GM21737 (cell line): ENCODE results near the gene SLC6A12.
"Not testable (repeated sequence)": the region's sequence is repeated elsewhere in the genome, so short reads cannot be mapped to it uniquely, and the experiment has no call there.

Experiments
- ATAC-seq: cut with Tn5 transposase; IDR thresholded peaks from one replicate; pipeline ENCODE4 v1.9.1; 2021; ENCODE audit warnings: mild to moderate bottlenecking, moderate library complexity; ENCODE audit not compliant: unreplicated experiment

SLC6A12 gene

GRCh38 chr12:218728-219590 is 5.0 kb upstream of the SLC6A12 start:
- no peak for ATAC-seq

- ATAC-seq, result no peak
Measured at GRCh38 chr12:218221-218620, 4.3 kb upstream of the SLC6A12 start.

DNA sequence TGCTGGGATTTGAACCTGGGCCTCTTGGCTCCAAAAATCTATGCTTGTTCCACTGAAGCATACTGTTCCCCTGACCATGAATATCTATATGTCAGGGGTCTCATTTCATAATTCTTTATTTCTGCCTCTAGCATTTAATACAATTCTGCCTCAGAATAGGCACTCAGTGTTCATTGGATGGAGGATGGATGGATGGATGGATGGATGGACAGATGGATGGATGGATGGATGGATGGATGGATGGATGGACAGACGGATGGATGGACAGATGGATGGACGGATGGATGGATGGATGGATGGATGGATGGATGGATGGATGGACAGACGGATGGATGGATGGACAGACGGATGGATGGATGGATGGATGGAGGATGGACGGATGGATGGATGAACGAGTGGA is 3.1 kb upstream of the SLC6A12 start:
- ATAC-seq, result not testable (repeated sequence)

- ATAC-seq, result no peak
Measured at GRCh38 chr12:215116-215515, 1.2 kb upstream of the SLC6A12 start.

DNA sequence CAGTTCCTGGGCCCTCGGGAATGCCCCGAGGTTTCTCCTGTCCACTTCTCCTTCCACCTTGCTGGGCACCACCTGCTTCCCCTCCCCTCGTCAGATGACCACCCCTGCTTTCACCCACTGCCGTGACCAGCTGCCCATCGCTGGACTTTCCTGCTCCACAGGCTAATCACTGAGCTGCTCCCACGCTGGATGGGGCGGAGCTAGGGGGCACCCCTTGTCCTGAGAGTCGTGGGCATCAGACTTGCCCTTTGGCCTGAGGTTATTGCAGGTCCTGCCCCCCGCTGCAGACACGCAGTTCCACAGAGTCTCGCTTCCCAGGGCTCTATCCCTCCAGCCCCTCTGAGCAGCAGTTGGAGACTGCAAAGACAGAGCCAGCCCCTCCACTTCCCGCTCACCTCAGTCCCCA is 427 bp downstream of the SLC6A12 start:
- no peak for ATAC-seq

DNA sequence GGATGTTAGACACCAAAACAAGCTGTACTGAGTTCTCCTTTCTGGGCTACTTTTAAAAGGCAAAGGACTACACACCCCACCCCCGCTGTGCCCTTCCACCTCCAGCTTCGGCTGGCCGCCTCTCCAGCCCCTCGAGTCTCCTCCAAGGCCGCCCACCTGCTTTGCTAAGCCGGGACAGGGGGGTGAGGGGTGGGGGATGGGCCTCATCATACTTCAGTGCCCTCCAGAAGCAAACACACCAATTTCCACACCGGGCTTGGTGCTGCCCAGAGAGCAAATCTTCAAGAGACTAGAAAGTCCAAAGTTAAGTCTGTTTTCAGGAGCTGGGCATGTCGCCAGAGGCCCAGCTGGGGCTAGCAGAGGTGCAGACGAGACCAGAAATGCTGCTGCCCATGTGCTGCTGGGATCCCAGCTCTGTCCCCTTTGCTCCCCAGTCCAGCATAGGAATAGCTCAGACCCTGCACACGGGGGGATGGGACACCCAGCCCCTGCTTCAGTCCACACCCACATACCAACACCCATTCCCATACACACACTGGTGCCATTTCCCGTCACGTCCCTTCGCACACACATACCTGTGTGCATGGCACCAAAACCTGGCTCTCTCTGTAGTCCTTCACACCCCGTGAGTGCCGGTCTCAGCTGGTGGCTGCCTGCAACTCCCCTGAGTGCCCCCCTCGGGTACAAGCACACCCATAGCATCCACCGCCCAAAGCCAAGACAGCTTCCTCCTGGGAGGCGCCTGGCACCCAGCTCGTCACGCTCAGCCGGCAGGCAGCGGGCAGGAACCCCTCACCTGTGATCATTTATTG is 1.0 kb downstream of the SLC6A12 start:
- no peak for ATAC-seq

- ATAC-seq, result no peak
Measured at GRCh38 chr12:212415-212714, 1.6 kb downstream of the SLC6A12 start.

DNA sequence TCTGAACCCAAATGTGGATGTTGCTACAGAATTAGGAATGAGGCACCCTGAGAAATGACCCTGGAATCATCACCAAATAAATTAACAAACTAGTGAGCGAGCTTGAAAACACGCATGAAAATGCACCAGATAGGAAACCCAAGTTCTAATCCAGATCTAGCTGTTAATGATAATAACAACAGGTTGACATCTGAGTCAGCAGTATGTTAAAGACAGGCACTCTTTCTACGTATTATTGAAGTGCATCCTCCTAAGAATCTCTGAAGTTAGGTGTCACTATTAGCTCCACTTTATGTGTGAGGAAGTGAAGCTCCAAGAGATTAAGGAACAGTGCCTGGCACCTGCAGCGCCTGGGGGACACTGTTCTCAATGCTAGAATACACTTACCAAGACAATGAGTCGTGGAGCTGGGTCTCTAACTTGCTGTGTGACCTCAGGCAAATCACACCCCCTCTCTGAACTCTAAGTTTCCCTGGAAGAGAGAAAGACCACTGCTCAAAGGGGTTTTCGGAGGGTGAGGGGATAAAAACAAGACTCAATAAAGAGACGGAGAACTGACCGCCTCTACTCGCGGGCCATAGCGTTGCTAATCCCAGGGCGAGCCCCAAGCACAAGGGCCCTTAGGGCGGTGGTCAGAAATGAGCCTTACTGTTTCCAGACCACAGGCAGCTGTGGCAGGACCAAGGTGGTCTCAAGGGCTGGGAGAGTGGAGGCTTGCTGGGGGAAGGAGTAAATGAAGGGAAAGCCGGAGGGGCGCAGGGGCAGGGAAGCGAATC is 2.1 kb downstream of the SLC6A12 start:
- ATAC-seq, result no peak

DNA sequence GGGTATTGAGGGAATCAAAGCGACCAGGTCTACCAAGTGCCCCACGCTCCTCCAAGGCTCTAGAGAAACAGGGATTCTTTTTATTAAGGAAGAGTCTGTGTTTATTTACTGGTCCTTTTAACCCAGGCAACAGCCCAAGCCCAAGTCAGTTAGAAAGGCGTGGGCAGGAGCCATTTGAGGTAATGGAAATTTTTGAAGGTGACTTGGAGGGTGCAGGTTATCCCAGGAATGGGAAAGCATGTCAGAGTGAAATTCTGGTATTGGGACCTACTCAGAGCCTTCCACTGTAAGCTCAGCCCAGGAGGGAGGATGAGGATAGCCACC is 2.9 kb downstream of the SLC6A12 start:
- ATAC-seq, result no peak

DNA sequence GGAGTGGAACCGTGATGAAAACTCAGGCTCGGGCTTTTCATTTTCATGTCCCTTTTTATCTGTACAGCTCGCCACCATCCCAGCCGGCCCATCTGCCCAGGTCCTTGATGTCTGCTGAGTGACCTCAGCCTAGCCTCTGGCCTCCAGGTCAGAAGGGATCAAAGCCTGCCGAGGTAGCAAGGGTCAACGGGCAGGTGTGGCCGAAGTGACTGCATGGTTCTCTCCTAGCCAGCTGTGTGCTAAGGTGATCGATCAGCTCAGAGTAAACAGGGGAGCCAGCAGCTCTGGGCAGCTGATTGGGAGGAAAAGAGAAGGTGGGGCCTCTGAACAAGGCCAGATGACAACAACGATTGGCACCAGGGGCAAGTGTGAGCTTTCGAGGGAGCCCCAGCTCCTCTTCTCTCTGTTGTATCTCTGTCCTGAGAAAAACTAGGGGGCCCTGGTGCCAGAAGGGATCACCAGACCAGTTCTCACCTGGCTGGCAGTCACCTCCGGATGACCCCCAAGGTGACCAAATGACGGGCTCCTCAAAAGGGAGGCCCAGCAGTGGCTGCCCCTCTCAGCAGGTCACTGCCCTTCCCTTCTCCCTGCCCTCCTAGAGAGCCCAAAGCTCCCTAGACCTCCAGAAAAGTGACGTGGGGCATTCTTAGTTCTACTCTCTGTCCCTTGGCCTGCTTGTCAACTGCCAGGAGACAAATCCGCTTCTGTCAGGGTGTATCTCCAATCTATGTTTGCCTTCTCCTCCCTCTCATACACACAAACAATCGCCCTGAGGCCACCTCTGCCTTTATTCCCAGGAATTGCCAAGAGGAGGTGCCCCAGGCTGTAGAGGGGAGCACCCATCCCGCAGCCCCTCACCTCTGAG is 3.4 kb downstream of the SLC6A12 start:
- no peak for ATAC-seq

DNA sequence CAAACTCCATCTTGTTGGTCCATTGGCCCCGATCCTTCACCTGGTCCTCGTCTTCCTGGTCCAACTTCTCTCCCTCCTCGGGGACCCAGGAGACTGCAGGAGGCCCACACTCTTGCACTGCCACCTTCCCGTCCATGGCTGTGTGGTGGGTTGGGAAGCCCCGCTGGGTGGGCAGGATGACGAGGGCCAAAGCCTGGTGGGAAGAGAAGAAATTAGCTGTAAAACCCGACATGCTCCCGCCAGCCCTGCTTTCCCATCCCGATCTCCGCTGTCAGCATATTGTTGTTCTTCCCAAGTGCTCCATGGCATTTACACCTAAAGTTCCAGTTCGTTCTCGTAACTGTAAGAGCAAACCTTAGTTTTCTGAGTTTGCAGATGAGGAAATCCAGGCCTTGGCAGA is 4.1 kb downstream of the SLC6A12 start:
- ATAC-seq, result no peak

DNA sequence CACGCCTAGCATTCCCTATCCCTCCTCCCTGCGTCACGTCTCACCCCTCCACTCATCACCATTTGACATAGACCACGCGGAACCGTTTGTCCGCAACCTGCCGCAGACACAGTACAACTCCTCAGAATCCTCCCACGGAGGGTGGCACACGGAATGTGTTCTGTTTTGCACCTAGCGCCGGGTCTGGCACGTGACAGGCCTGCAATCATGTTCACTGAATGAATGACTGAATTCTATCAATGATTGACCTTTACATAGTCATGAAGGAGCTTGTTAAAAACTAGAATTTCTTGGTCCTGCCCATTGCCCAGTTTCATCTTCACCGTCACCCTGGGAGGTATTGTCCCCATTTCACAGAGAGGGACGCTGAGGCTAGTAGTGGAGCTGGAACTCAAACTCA is 4.7 kb downstream of the SLC6A12 start:
- ATAC-seq, result no peak

DNA sequence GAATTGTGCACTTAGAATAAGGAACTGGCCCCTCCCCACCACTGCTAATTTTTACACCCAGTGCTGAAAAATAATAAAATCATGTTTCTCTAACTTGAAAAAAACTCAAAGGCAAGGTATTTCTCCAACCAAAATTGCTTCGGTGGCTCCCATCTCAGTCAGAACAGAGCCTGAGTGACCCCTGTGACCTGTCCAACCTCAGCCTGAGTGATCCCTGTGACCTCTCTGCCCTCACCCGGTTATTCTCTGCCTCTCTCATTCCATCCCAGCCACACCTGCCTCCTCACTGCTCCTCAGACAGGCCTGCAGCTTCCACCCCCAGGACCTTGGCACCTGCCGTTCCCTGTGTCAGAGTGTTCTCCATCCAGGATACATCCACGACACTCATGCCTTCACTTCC is 5.1 kb downstream of the SLC6A12 start:
- no peak for ATAC-seq

GRCh38 chr12:207804-208203 is 6.2 kb downstream of the SLC6A12 start:
- no peak for ATAC-seq

- ATAC-seq, result no peak
Measured at GRCh38 chr12:206746-207440, 7.1 kb downstream of the SLC6A12 start.

DNA sequence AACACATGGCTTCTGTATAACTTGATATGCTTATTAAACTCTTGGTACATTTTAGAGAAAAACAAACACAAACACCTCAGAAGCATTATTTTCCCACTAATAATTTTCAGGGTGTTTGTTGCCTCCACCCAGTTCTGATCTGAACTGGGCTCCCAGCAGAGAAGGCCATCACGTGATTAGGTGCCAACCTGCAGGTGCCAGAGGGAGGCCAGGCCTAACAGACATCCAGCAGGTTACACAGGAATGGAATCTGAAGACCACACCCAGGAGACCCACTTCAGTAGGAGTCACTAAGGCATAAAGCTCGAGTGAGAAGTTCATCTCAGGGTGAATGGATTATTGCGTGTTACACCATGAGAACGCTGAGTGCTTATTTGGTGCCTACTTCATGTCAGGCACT is 8.9 kb downstream of the SLC6A12 start:
- ATAC-seq, result no peak

- ATAC-seq, result no peak
Measured at GRCh38 chr12:204261-204678, 9.7 kb downstream of the SLC6A12 start.

GRCh38 chr12:203462-204260 is 10.3 kb downstream of the SLC6A12 start:
- no peak for ATAC-seq

DNA sequence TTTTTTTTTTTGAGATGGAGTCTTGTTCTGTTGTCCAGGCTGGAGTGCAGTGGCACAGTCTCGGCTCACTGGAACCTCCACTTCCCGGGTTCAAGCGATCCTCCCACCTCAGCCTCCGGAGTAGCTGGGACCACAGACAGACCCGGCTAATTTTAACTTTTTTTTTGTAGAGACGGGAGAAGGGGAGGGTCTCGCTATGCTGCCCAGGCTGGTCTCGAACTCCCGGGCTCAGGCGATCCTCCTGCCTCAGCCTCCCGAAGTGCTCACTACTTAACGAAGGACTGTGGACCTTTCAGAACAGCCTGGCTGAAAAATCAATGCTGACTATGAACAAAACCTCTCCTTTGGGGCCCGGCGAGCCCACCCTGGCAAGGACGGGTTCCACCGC is 10.9 kb downstream of the SLC6A12 start:
- ATAC-seq, result no peak
